ENCODE measurements around the gene RHOG. TPM values are rescaled to one million over a fixed set of nuclear protein-coding genes. Genes with fewer than 3 reads are reported as not detected.

RHOG gene
- total and polyA plus RNA-seq, 4 donors, result 48.6 to 61.0 (median 56.5) TPM

GRCh38 chr11:3786781-3787428, 53.9 kb downstream of the RHOG start:
- DNase-seq, result no peak
- no peak overlapping the region for H3K27ac ChIP-seq (ENCODE audit: low read depth in 1 of 2, low read length in 2 of 2)
- intact Hi-C loops (cut with DNase I), result no loop called here
- no peak overlapping the region for H3K4me3 ChIP-seq (ENCODE audit: low read length in 2 of 2)
- peaks cover 3 to 7% of the 10 kb centered on the region in 2 donors for H3K36me3 ChIP-seq (ENCODE audit: control insufficient read depth in 1 of 2, insufficient read depth in 2 of 2, low read length in 1 of 2)
- H3K27me3 ChIP-seq (ENCODE audit: control insufficient read depth in 1 of 2, insufficient read depth in 2 of 2, low read length in 1 of 2), result no peaks in the 10 kb centered on the region
- WGBS, 2 donors, result 63 to 65% methylated on average over 8 of the region's 8 CpGs
- no peak for ATAC-seq (ENCODE audit: low FRiP score)
- H3K9me3 ChIP-seq (ENCODE audit: control insufficient read depth, low read length), result no peaks in the 10 kb centered on the region
- H3K4me1 ChIP-seq (ENCODE audit: control insufficient read depth in 1 of 2, insufficient read depth in 2 of 2, low read length in 2 of 2), result peaks cover 0 to 3% of the 10 kb centered on the region in 2 donors

GRCh38 chr11:3783611-3784010, 57.1 kb downstream of the RHOG start:
- DNase-seq (no peak), ATAC-seq (ENCODE audit: low FRiP score) (no peak)
- peaks cover 0 to 2% of the 10 kb centered on the region in 2 donors for H3K4me1 ChIP-seq (ENCODE audit: control insufficient read depth in 1 of 2, insufficient read depth in 2 of 2, low read length in 2 of 2)
- peaks cover 5 to 6% of the 10 kb centered on the region in 2 donors for H3K36me3 ChIP-seq (ENCODE audit: control insufficient read depth in 1 of 2, insufficient read depth in 2 of 2, low read length in 1 of 2)
- H3K27me3 ChIP-seq (ENCODE audit: control insufficient read depth in 1 of 2, insufficient read depth in 2 of 2, low read length in 1 of 2), result no peaks in the 10 kb centered on the region
- H3K27ac ChIP-seq (ENCODE audit: low read depth in 1 of 2, low read length in 2 of 2), result no peak overlapping the region
- H3K9me3 ChIP-seq (ENCODE audit: control insufficient read depth, low read length), result no peaks in the 10 kb centered on the region
- 85 to 86% methylated on average over 4 of the region's 4 CpGs for WGBS, 2 donors
- no peak overlapping the region for H3K4me3 ChIP-seq (ENCODE audit: low read length in 2 of 2)
- intact Hi-C loops (cut with DNase I), result no loop called here

GRCh38 chr11:3782963-3783362, 57.8 kb downstream of the RHOG start:
- 83 to 89% methylated on average over 5 of the region's 5 CpGs for WGBS, 2 donors
- intact Hi-C loops (cut with DNase I), result no loop called here
- DNase-seq (no peak), ATAC-seq (ENCODE audit: low FRiP score) (no peak)
- Histone ChIP-seq H3K27me3 (ENCODE audit: control insufficient read depth in 1 of 2, insufficient read depth in 2 of 2, low read length in 1 of 2) (no peaks in the 10 kb centered on the region), H3K36me3 (ENCODE audit: control insufficient read depth in 1 of 2, insufficient read depth in 2 of 2, low read length in 1 of 2) (peaks cover 6 to 10% of the 10 kb centered on the region in 2 donors), H3K9me3 (ENCODE audit: control insufficient read depth, low read length) (no peaks in the 10 kb centered on the region), H3K27ac (ENCODE audit: low read depth in 1 of 2, low read length in 2 of 2) (no peak overlapping the region), H3K4me3 (ENCODE audit: low read length in 2 of 2) (no peak overlapping the region), H3K4me1 (ENCODE audit: control insufficient read depth in 1 of 2, insufficient read depth in 2 of 2, low read length in 2 of 2) (peaks cover 0 to 2% of the 10 kb centered on the region in 2 donors)

- DNase-seq (no peak), ATAC-seq (ENCODE audit: low FRiP score) (no peak)
- no peak overlapping the region for H3K4me3 ChIP-seq (ENCODE audit: low read length in 2 of 2)
- H3K27me3 ChIP-seq (ENCODE audit: control insufficient read depth in 1 of 2, insufficient read depth in 2 of 2, low read length in 1 of 2), result no peaks in the 10 kb centered on the region
- peaks cover 6 to 10% of the 10 kb centered on the region in 2 donors for H3K36me3 ChIP-seq (ENCODE audit: control insufficient read depth in 1 of 2, insufficient read depth in 2 of 2, low read length in 1 of 2)
- no peak overlapping the region for H3K27ac ChIP-seq (ENCODE audit: low read depth in 1 of 2, low read length in 2 of 2)
- WGBS, 2 donors, result 7 to 12% methylated on average over 2 of the region's 2 CpGs
- intact Hi-C loops (cut with DNase I), result no loop called here
- peaks cover 0 to 2% of the 10 kb centered on the region in 2 donors for H3K4me1 ChIP-seq (ENCODE audit: control insufficient read depth in 1 of 2, insufficient read depth in 2 of 2, low read length in 2 of 2)
- H3K9me3 ChIP-seq (ENCODE audit: control insufficient read depth, low read length), result no peaks in the 10 kb centered on the region
Measured at GRCh38 chr11:3781423-3781822, 59.3 kb downstream of the RHOG start.

Other genes starting within 250 kb of the RHOG start
- not detected for gene ART5, start 199.0 kb downstream of the RHOG start, total RNA-seq
- not detected for gene ART5, start 199.0 kb downstream of the RHOG start, polyA plus RNA-seq
- gene ART1, start 195.8 kb downstream of the RHOG start, total RNA-seq, result not detected
- gene ART1, start 195.8 kb downstream of the RHOG start, polyA plus RNA-seq, result not detected
- 1 to 10 TPM; 1.0 to 4.0 TPM for gene CHRNA10, start 169.6 kb downstream of the RHOG start, total RNA-seq
- 1 to 10 TPM in 1 of 2 donors, under 1 TPM in 1; 0.13 to 1.5 TPM for gene CHRNA10, start 169.6 kb downstream of the RHOG start, polyA plus RNA-seq
- 10 to 100 TPM; 72.7 to 78.6 TPM for gene NUP98, start 43.4 kb downstream of the RHOG start, total RNA-seq
- 10 to 100 TPM; 16.3 to 17.9 TPM for gene NUP98, start 43.4 kb downstream of the RHOG start, polyA plus RNA-seq
- gene PGAP2, start 32.4 kb downstream of the RHOG start, total RNA-seq, result 10 to 100 TPM in 1 of 2 donors, 1 to 10 TPM in 1; 6.8 to 17.7 TPM
- gene PGAP2, start 32.4 kb downstream of the RHOG start, polyA plus RNA-seq, result 10 to 100 TPM in 1 of 2 donors, 1 to 10 TPM in 1; 3.9 to 11.0 TPM
- gene STIM1, start 14.7 kb upstream of the RHOG start, total RNA-seq, result 10 to 100 TPM; 63.4 to 69.5 TPM
- 10 to 100 TPM; 14.9 to 34.1 TPM for gene STIM1, start 14.7 kb upstream of the RHOG start, polyA plus RNA-seq